ENCODE measurements around the gene CCDC190. TPM values are rescaled to one million over a fixed set of nuclear protein-coding genes. Genes with fewer than 3 reads are reported as not detected.

The CCDC190 gene
- total RNA-seq, 1 experiment from 2014 or later: not detected

GRCh38 chr1:162847839-162848453, 13.0 kb downstream of the CCDC190 start (continued):
- no peak for TF ChIP-seq ZBTB33 (IDR thresholded peaks at IDR 0.05; ENCODE audit: extremely low read depth, insufficient replicate concordance, low read length)
- TF ChIP-seq EZH2 (IDR thresholded peaks at IDR 0.05): no peak

GRCh38 chr1:162846256-162847212, 14.4 kb downstream of the CCDC190 start:
- DNase-seq (ENCODE audit: low read depth, low spot score): no peak
- intact Hi-C loops (cut with micrococcal nuclease): no loop called here
- no peak for ATAC-seq
- Histone ChIP-seq H3K9me3 (ENCODE audit: control insufficient read depth in 1 of 2, insufficient read depth in 1 of 2, low read depth in 1 of 2, low read length in 2 of 2) (no peaks in the 10 kb centered on the region), H2AFZ (ENCODE audit: low read depth, low read length, poor library complexity, severe bottlenecking) (no peak overlapping the region), H3K4me1 (ENCODE audit: control insufficient read depth in 1 of 2, insufficient read depth in 2 of 2, low read length in 2 of 2) (no peaks in the 10 kb centered on the region), H3K36me3 (ENCODE audit: control insufficient read depth in 1 of 2, insufficient read depth in 2 of 2, low read length in 2 of 2) (no peaks in the 10 kb centered on the region), H3K27ac (ENCODE audit: low read depth, low read length) (no peak overlapping the region), H3K9ac (ENCODE audit: low read length) (no peak overlapping the region), H3K79me2 (ENCODE audit: insufficient read depth, low read length) (no peaks in the 10 kb centered on the region), H3K27me3 (ENCODE audit: insufficient read depth, low read length) (no peaks in the 10 kb centered on the region), H4K20me1 (ENCODE audit: insufficient read depth) (no peaks in the 10 kb centered on the region), H3K4me2 (ENCODE audit: low read length) (no peak overlapping the region), H3K9me2 (ENCODE audit: insufficient read depth) (no peaks in the 10 kb centered on the region), H3K4me3 (replicated peaks in 1 of 2; ENCODE audit: low read depth in 1 of 2, low read length in 2 of 2) (no peak overlapping the region)
- BruUV-seq (replicated peaks): no TSS peak
- ChIA-PET RAD21 (ENCODE audit: low non-redundant PET in 1 of 2, low total read pairs in 2 of 2, uncharacterized antibody in 2 of 2, unreplicated experiment in 2 of 2) (no interaction called here), CTCF (interaction anchor here (3.8 kb wide), 1 partner anchor 469 kb away, joined by 32 read pairs; no protein-coding TSS in a partner anchor), POLR2A (no interaction called here)
- no peak for TF ChIP-seq YY1 (IDR thresholded peaks at IDR 0.05; ENCODE audit: extremely low read depth, insufficient replicate concordance, low read depth, low read length)
- TF ChIP-seq EZH2 (IDR thresholded peaks at IDR 0.05): no peak
- no peak for TF ChIP-seq ELF1 (IDR thresholded peaks at IDR 0.05; ENCODE audit: borderline replicate concordance, low read depth)
- TF ChIP-seq SP1 (IDR thresholded peaks at IDR 0.05; ENCODE audit: low read depth): no peak
- TF ChIP-seq ZBTB33 (IDR thresholded peaks at IDR 0.05; ENCODE audit: extremely low read depth, insufficient replicate concordance, low read length): no peak
- no peak for TF ChIP-seq CEBPB (IDR thresholded peaks at IDR 0.05; ENCODE audit: low read depth)
- no peak for TF ChIP-seq SIN3A (IDR thresholded peaks at IDR 0.05; ENCODE audit: low read depth)
- TF ChIP-seq CBX3 (IDR thresholded peaks at IDR 0.05; ENCODE audit: low read depth): no peak
- no peak for TF ChIP-seq ZNF274 (IDR thresholded peaks at IDR 0.05; ENCODE audit: low read depth, low read length)
- no peak for TF ChIP-seq RAD21 (IDR thresholded peaks at IDR 0.05; ENCODE audit: low read depth)
- TF ChIP-seq MAX (IDR thresholded peaks at IDR 0.05): no peak
- TF ChIP-seq ATF3 (IDR thresholded peaks at IDR 0.05): no peak
- TF ChIP-seq SRF (IDR thresholded peaks at IDR 0.05; ENCODE audit: low read depth): no peak
- TF ChIP-seq REST (IDR thresholded peaks at IDR 0.05; ENCODE audit: low read depth): no peak

Data from HCT116 (cell line).